GM18873 (cell line): ENCODE data around the gene RAB3A.
"Not testable (repeated sequence)": the region's sequence is repeated elsewhere in the genome, so short reads cannot be mapped to it uniquely, and the experiment has no call there.

Experiments
- ATAC-seq: cut with Tn5 transposase; IDR thresholded peaks from one replicate; pipeline ENCODE4 v1.9.1; 2021; ENCODE audit warnings: mild to moderate bottlenecking, moderate library complexity, moderate number of reproducible peaks; ENCODE audit not compliant: unreplicated experiment, low FRiP score

The RAB3A gene

DNA sequence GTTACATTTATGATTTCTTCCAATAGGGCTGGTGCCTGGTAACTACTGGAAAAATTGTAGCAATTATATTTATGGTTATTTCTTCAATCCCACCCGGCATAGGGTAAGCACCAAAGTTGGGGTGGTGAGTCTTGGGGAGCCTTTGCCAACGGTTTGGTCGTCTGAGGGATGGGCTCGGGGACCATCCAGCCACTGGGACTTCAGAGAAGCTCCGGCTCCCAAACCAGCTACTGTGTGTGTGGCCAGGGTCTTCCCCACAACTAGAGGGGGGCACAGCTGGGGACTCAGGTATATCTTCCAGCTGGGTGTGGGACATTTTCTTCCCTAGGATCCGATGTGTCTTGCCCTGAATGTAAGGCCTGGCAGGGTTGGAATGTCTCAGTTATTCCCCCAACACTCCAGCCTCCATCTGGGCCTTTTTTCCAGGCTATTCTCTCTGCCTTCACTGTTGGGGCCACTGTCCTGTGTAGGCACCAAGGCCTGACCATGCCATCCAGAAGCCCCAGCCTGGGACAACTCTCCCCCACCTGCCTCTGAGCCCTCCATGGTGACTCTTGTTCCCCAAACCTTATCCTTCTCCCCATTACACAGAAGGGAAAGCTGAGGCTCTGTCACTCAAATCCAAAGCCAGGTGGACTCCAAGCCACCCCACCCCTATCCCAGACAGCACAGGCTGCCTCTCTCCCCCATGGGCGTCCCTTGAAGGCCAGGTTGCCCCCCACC lies 31.4 kb downstream of the RAB3A start:
- ATAC-seq: no peak

DNA sequence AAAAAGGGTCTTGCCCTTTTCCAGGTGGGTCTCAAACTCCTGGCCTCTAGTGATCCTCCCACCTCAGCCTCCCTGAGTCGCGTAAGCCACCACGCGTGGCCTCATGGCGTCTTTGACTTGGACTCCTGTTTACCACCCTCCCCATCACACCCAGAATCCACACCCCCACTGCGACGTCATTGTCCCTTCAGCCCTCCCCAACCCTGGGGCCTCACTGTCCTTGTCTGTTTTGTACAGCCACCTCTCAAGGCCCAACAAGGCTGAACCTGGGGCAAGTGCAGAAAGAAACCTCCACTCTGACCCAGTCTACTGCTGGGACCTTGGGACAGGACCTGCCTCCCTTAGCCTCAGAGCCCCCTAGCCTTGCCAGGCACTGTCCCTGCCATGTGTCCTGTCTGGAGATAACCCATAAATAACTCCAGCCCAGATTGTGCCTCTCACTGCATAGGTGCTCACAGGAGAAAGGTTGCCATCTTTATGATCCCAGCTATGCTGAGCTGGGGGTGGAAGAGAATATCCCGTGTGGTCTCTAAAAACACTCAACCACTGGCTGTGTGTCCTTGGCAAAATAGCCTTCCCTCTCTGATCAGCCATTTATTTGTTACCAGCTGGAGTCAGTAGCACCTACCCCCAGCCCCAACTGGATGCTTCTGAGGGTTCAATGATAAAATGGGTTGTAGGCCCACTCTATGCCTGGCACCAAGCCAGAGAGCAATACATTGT lies 32.1 kb downstream of the RAB3A start:
- no peak for ATAC-seq

DNA sequence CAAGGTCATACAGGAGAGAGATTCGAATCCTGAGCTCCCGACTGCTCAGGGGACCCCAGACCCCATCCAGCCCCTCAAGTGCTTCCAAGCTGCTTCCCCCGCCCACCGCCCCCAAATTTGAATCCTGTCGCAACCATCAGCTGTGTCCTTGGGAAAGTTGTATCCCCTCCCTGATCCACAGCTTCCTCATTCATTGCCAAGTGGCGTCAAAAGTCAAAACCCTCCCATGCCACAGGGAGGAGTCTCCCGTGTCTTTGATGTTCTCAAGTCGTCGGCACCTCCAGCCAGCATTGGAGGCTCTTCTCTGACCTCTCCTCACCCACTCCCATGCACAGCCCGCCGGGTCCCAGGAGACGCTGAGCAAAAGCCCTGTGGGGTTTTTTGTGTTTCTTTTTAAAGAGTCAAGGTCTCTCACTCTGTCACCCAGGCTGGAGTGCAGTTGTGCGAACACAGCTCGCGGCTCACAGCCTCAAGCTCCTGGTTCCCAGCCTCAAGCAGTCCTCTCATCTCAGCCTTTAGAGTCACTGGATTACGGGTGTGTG lies 33.1 kb downstream of the RAB3A start:
- no peak for ATAC-seq

DNA sequence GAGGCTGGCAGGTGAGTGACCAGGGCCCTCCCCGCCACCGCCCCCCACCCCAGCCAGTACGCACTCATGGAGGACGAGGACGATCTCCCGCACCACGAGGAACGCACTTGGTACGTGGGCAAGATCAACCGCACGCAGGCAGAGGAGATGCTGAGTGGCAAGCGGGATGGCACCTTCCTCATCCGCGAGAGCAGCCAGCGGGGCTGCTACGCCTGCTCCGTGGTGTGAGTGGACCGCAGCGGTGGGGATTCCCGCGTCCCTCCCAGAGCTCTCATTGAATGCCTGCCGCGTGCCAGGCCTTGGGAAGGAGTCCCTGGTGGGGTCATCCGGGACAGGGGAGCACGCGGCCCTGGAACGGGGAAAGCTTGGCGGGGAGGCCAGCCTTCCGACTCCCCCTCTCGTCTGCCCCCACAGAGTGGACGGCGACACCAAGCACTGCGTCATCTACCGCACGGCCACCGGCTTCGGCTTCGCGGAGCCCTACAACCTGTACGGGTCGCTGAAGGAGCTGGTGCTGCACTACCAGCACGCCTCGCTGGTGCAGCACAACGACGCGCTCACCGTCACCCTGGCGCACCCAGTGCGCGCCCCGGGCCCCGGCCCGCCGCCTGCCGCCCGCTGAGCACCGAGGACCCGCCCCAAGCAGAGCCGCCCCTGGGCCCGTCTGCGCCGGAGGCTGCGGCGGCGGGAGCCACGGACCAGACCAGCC lies 35.0 kb downstream of the RAB3A start:
- ATAC-seq: no peak

DNA sequence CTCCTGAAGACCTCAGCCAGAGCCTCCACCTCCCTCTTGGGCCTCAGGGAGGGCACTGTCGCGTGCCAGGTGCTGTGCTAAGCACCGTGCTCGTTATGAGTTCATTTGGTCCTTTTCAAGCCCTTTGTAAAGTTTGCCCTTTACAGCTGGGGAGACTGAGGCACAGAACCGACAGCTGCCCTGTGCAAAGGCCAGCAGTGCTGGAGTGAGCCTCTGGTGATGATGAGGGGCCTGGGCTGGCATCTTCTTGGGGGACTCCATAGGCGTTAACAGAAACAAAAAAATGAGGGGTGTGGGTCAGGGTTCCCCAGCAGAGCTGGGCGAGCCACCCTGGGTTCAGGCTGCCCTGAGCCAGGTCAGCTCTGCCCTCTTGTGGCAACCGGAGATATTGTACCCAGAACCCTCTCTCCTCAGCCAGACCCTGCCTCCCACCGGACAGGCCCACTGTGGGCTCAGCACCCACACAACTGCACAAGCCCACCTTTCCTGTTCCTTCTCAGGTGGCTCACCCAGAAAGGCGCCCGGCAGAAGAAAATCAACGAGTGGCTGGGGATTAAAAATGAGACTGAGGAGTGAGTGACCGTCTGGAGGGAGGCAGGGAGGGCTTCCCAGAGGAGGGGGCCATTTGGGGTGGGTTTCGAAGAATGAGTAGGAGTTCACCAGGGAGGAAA lies 35.7 kb downstream of the RAB3A start:
- ATAC-seq: no peak

DNA sequence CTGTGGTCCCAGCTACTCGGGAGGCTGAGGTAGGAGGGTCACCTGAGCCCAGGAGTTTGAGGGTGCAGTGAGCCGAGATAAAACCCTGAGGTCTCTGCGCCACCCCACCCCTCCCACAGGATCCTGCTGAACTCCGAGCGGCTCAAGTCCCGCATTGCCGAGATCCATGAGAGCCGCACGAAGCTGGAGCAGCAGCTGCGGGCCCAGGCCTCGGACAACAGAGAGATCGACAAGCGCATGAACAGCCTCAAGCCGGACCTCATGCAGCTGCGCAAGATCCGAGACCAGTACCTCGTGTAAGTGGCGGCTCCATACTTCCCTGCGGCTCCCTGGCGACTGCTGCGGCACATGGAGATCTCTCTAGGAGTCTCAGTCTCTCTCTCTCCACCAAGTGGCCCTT lies 36.8 kb downstream of the RAB3A start:
- ATAC-seq: no peak

DNA sequence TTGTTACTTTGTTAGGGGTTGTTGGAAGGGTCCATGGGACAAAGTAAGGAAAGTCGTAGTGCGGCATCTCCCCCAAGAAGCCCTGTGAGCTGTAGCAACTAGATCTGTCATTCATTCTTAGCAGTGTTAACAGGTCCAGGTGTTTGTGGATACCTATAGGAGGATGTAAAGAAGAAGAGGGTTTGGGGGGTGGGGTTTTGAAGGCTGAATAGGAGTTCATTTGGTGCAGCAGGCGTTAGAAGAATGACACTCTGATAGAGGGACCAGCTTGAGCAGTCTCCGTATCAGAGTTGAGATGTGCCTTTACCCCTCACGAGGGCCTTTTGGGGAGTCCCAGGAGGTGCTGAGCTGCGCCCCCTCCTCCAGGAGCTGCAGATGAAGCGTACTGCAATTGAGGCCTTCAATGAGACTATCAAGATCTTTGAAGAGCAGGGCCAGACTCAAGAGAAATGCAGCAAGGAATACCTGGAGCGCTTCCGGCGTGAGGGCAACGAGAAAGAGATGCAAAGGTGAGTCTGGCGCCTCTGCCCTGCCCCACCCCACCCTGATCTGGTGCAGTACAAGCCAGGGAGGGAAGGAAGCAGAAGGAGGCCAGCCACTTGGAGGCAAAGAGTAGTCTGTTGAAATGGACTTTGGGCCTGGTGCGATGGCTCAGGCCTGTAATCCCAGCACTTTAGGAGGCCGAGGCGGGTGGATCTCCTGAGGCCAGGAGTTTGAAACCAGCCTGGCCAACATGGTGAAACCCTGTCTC lies 37.9 kb downstream of the RAB3A start:
- ATAC-seq: no peak

DNA sequence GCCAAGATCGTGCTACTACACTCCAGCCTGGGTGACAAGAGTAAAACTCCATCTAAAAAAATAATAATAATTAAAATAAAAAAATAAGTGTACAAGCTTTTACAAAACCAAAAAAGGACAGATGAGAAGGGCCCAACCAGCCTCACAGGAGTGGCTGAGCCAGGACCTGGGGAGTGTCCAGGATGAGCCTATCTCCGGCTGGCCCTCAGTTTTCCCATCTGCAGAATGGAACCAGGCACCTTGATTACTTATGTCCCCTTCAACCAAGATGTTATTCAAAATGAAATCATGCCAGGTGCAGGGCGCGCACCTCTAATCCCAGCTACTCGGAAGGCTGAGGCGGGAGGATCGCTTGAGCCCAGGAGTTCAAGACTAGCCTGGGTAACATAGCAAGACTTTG lies 39.8 kb downstream of the RAB3A start:
- ATAC-seq: no peak

DNA sequence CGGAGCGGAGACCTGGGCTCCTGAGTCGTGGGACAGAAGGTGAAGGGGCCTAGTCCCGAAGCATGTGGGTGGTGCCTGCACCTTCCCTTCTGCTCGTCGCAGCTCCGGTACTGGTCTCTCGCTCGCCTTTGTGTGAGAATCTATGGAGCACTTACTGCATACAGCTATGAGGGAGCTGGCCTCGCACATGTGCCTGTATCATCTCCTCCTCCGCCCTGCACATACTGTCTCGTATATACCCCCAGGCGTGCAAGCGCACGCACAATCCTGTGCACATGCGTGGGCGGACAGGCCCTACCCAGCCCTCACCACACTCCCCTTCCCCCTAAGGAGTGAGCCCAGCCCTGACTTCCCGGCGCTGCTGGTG lies 42.2 kb downstream of the RAB3A start:
- peak; percentile 8 for ATAC-seq

DNA sequence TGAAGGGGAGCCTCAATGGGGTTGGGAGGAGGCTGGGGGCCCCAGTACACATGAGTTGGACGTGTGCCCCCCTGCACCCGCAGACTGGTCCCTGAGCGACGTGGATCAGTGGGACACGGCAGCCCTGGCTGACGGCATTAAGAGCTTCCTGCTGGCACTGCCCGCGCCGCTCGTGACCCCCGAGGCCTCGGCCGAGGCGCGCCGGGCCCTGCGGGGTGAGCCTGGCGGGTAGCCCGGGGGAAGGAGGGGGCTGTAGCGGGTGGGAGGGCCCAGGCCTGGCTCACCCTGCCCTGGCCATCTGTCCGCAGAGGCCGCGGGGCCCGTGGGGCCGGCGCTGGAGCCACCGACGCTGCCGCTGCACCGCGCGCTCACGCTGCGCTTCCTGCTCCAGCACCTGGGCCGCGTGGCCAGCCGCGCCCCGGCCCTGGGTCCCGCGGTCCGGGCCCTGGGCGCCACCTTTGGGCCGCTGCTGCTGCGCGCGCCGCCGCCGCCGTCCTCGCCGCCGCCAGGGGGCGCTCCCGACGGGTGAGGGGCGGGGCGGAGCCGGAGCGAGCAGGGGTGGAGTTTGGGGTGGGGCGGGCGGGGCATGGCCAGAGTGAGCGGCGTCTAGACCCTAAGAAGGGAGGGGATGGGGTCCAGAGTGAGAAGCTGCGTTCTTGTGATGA lies 42.7 kb downstream of the RAB3A start:
- ATAC-seq: peak; percentile 33

DNA sequence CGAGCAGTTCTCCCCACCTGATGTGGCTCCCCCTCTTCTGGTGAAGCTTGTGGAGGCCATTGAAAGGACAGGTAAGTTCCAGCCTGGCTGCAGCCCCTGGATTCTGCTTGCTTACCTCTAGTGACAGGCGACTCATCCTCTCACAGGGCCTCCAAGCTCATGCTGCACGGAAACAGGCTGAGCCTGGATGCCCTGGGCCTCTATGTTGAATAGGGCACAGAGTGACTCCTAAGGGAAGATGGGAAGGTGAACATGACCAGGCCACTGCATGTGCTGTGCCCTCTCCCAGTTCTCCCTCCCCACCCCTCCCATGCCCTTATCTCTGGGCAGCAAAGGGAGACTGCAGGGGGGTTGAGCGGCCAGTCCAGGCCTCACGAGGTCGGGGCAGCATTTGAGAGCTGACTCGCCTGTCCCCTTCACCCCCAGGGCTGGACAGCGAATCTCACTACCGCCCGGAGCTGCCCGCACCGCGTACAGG lies 43.3 kb downstream of the RAB3A start:
- ATAC-seq: no peak

DNA sequence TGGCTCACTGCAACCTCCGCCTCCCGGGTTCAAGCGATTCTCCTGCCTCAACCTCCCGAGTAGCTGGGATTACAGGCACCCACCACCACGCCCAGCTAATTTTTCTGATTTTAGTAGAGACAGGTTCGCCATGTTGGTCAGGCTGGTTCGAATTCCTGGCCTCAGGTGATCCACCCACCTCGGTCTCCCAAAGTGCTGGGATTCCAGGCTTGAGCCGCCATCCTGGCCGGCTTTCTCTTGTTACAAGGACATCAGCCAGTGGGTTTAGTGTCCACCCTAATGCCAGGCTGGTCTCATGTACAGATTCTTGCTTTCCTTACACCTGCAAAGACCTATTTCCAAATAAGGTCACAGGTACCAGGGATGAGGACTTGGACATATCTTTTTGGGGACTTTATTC lies 44.0 kb downstream of the RAB3A start:
- no peak for ATAC-seq

DNA sequence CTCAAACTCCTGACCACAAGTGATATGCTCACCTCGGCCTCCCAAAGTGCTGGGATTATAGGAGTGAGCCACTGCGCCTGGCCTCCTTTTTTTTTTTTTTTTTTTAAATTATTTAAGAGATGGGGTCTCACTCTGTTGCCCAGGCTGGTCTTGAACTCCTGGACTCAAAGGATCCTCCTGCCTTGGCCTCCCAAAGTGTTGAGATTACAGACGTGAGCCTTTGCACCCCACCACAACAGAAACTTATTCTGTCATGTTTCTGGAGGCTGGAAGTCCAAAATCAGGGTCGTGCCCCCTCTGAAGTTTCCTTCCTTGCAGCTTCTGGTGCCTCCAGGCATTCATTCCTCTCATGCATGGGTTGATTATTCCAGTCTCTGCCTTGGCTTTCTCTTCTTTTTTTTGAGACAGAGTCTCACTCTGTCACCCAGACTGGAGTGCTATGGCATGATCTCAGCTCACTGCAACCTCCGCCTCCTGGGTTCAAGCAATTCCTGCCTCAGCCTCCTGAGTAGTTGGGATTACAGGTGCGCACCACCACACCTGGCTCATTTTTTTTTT lies 44.7 kb downstream of the RAB3A start:
- ATAC-seq: not testable (repeated sequence)

DNA sequence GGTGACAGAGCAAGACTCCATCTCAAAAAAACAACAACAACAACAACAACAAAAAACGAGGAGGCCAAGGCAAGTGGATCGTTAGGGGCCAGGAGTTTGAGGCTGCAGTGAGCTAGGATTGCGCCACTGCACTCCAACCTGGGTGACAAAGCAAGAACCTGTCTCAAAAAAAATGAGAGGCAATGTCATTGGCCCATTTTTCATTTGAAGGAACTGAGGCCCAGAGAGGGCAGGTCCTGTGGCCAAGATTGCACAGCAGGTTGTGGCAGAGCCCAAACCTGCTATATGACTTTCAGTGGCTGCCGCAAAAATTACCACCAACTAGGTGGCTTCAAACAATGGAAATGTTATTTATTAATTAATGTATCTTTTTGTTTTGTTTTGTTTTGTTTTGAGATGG lies 45.4 kb downstream of the RAB3A start:
- ATAC-seq: no peak

DNA sequence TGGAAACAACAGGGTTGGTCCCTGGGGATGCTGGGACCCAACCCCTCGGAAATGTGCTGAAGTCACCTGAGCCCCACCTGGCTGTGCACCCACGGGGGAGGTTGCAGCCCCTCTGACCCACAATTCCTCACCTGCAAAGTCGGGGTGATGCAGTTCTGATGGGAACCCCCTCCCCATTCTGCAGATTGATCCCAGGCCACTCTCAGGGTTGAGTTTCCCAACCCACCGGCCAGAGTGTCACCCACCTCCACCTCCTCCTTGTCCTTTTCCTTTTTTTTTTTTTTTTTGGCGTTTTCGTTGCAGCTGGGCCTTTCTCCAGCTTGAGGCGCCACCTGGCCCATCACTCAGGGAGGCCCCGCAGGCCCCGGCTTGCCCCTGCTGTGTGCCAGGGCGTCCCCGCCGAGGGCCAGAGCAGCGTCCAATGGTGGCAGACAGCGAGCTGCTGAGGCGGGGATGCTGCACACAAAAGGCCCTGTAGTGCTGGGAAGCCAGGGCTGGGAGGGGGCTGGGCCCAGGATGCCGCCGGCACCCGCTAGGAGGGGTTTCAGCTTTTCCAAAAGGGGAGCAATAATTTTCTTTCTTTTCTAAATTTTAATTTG lies 46.3 kb downstream of the RAB3A start:
- ATAC-seq: no peak

DNA sequence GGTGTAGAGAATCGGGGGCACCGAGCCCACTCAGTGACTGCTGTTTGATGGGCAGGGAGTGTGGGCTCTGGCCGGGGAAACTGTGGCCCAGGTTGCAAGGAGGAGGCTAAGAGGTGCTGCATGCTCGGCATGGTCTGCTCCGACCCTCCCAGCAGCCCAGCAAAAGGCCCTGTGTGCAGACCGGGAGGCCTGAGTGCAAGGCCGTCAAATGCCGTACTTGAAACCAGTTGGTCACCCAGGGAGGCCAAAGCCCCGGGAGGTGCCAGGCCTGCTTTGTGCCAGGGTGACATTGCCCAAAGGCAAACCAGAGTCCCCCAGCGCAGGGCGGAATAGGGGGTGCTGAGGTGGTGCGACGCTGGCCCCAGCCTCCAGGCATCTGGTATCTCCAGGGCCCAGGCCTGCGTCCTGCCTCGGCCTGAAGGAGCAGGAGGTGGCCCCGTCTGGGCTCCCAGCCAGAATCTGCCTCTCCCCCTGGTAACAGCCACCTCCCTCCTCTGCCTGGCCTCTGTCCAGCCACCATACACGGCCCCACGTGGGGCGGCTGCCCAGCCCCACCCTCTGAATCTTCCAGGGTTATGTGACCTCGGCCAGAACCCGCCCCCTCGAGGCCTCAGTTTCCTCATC lies 46.9 kb downstream of the RAB3A start:
- ATAC-seq: no peak

DNA sequence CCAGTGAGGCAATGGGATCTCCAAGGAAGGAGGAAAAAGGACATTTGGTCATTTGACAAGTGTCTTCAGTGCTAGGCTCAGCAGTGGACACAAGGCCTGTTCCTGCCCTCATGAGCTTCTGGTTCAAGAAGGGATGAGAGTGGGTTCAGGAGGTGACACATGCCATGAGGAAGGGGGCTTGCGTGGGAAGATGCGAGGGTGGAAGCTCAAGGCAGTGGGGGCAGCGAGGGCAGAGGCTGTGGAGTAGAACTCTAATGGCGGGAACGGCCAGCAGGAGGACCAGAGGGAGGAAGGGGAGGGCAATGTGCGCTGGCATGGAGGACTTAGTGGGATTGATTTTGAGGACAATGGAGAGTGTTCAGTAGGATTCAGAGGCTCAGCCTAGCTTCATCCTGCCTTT lies 47.6 kb downstream of the RAB3A start:
- no peak for ATAC-seq
